Activated naive CD8-positive, alpha-beta T cell treated with anti-CD3 and anti-CD28 coated beads for 36 hours (primary cell): Measurements from ENCODE around the gene RBM6. TPM values are rescaled to one million over a fixed set of nuclear protein-coding genes. Genes with fewer than 3 reads are reported as not detected.
"Not testable (repeated sequence)": the region's sequence is repeated elsewhere in the genome, so short reads cannot be mapped to it uniquely, and the experiment has no call there.

Experiments used
- DNase-seq: peaks from one replicate; pipeline ENCODE4 v3.0.0; 2021
- H3K27ac Mint-ChIP-seq: one replicate; pipeline ENCODE4 v1.8.0; 2022; ENCODE audit warnings: mild to moderate bottlenecking, moderate library complexity, mixed read lengths
- H3K27me3 Mint-ChIP-seq: one replicate; pipeline ENCODE4 v1.8.0; 2022; ENCODE audit warnings: mild to moderate bottlenecking, mixed read lengths
- H3K36me3 Mint-ChIP-seq: one replicate; pipeline ENCODE4 v1.8.0; 2021; ENCODE audit warnings: mild to moderate bottlenecking, mixed read lengths
- H3K4me1 Mint-ChIP-seq: one replicate; pipeline ENCODE4 v1.8.0; 2021; ENCODE audit warnings: mixed read lengths
- H3K4me3 Mint-ChIP-seq: one replicate; pipeline ENCODE4 v1.8.0; 2022; ENCODE audit warnings: mild to moderate bottlenecking, moderate library complexity, mixed read lengths
- H3K9me3 Mint-ChIP-seq: one replicate; pipeline ENCODE4 v1.8.0; 2022; ENCODE audit warnings: mixed read lengths
- total RNA-seq, 2 experiments: library from RNA; stranded (reverse); gene quantifications; one replicate each; pipeline ENCODE4 v1.2.3, GENCODE V29; 2021

Gene RBM6, protein sequence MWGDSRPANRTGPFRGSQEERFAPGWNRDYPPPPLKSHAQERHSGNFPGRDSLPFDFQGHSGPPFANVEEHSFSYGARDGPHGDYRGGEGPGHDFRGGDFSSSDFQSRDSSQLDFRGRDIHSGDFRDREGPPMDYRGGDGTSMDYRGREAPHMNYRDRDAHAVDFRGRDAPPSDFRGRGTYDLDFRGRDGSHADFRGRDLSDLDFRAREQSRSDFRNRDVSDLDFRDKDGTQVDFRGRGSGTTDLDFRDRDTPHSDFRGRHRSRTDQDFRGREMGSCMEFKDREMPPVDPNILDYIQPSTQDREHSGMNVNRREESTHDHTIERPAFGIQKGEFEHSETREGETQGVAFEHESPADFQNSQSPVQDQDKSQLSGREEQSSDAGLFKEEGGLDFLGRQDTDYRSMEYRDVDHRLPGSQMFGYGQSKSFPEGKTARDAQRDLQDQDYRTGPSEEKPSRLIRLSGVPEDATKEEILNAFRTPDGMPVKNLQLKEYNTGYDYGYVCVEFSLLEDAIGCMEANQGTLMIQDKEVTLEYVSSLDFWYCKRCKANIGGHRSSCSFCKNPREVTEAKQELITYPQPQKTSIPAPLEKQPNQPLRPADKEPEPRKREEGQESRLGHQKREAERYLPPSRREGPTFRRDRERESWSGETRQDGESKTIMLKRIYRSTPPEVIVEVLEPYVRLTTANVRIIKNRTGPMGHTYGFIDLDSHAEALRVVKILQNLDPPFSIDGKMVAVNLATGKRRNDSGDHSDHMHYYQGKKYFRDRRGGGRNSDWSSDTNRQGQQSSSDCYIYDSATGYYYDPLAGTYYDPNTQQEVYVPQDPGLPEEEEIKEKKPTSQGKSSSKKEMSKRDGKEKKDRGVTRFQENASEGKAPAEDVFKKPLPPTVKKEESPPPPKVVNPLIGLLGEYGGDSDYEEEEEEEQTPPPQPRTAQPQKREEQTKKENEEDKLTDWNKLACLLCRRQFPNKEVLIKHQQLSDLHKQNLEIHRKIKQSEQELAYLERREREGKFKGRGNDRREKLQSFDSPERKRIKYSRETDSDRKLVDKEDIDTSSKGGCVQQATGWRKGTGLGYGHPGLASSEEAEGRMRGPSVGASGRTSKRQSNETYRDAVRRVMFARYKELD
- 10 to 100 TPM; 59.5 to 64.8 TPM for total RNA-seq

DNA sequence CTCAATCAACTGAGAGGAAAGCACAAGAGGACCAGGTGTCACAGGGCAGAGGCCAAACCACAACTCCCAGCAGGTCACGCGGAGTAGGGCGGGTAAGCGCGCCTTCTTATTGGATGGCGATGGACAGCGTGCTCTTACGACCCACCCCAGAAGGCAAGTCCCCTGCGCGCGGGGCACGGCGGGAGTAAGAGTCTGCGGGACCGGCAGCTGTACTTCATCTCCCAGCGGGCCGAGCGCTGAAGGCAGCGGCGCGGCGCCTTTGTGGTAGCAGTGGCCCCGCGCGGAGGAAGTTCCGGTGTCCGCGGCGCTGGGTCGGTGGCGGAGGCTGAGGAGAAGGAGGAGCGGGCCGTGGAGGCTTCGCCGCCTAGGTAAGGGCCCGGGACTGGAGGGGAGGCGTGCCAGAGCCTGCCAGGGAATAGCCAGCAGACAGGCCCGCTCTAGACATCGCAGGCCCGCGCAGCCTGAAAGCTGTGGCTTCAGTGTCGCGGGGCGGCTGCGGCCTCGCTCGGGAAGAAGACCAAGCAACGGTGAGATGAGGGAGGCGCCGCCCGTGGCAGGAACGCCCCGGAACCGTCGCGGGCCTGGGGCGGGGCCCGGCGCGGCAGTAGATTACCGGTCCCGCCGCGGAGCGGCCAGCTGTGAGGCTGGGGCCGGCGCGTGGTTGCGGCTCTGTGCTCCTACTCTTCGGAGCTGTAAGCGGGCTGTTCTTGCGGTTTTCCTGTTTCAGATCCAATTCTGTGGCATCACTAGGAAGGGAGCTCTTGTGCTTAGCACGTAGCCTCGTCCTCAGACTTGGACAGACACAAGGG lies at the start of gene RBM6:
TSS of gene RBM6 (plus strand) at position 293 of the 809 bp plus-strand sequence. CDS start 22,492 bp downstream, outside the sequence.
- Mint-ChIP-seq H3K9me3 (peaks cover 3% of the 10 kb centered on the region), H3K4me1 (peaks cover 8% of the 10 kb centered on the region), H3K36me3 (peaks cover 21% of the 10 kb centered on the region), H3K27ac (peak within 1 kb of the TSS; percentile 95), H3K27me3 (no peaks in the 10 kb centered on the region), H3K4me3 (peak within 1 kb of the TSS; percentile 95)
- DNase-seq, result peak; percentile 96

DNA sequence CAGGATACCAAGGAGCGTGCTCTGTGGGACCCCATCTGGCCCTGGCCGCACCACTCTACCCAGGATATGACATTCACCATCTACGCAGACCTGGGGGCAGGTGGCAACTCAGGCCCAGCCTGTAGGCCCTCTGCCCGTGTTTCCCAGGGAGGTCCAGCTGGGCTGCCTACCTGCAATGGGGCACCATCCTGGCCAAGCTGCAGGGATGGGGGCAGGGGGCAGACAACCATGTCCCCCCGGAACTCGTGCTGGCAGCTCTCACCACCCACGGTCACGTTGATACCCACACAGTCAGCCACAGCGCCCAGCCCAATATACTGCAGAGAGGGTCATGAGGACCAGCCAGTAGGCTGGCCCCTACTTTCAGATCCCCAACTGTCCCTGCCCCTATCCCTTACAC lies 44.2 kb upstream of the RBM6 start:
- no peaks in the 10 kb centered on the region for H3K36me3 Mint-ChIP-seq
- no peaks in the 10 kb centered on the region for H3K4me1 Mint-ChIP-seq
- no peak overlapping the region for H3K4me3 Mint-ChIP-seq
- no peak for DNase-seq
- H3K9me3 Mint-ChIP-seq, result no peaks in the 10 kb centered on the region
- no peak overlapping the region for H3K27ac Mint-ChIP-seq
- H3K27me3 Mint-ChIP-seq, result no peaks in the 10 kb centered on the region

DNA sequence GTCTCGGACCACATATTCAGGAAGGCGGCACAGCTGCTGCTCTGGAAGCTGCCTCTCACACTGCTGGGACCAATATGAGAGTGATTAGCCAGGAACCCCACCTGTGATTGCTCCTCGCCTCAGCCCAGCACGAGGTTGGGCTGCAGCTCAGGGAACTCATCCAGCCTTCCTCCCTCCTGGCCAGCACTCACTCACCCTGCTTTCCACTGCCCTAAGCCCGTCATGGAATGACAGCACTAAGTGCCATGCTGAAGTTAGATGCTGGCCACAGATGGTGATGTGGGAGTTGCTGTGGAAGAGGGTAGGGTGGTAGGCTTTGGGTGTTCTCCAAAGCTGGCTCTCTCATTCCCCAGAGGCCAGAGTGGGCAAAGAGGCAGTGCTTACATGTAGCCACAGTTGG lies 43.6 kb upstream of the RBM6 start:
- no peaks in the 10 kb centered on the region for H3K27me3 Mint-ChIP-seq
- no peaks in the 10 kb centered on the region for H3K9me3 Mint-ChIP-seq
- H3K27ac Mint-ChIP-seq, result no peak overlapping the region
- no peaks in the 10 kb centered on the region for H3K36me3 Mint-ChIP-seq
- no peaks in the 10 kb centered on the region for H3K4me1 Mint-ChIP-seq
- no peak for DNase-seq
- no peak overlapping the region for H3K4me3 Mint-ChIP-seq

DNA sequence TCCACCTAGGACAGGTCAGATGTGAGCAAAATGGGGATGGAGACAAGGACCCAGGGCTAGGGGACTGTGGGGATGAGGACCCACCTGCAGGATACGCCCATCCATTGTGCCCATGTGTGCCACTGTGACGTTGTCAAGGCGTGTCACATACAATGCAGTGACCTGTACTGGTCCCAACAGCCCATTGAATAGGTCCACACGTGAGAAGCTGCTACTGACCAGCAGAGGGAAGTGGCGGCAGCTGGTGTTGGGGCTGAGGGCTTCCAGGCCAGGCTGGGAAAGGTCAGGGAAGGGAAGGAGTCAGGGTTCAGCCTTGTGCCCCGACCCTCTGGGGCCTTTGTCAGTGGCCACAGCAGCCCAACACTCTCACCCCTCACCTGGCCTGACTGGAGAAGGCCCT lies 41.0 kb upstream of the RBM6 start:
- no peak for DNase-seq
- H3K27me3 Mint-ChIP-seq, result no peaks in the 10 kb centered on the region
- no peaks in the 10 kb centered on the region for H3K9me3 Mint-ChIP-seq
- no peaks in the 10 kb centered on the region for H3K36me3 Mint-ChIP-seq
- H3K4me3 Mint-ChIP-seq, result no peak overlapping the region
- no peak overlapping the region for H3K27ac Mint-ChIP-seq
- H3K4me1 Mint-ChIP-seq, result peaks cover 2% of the 10 kb centered on the region

DNA sequence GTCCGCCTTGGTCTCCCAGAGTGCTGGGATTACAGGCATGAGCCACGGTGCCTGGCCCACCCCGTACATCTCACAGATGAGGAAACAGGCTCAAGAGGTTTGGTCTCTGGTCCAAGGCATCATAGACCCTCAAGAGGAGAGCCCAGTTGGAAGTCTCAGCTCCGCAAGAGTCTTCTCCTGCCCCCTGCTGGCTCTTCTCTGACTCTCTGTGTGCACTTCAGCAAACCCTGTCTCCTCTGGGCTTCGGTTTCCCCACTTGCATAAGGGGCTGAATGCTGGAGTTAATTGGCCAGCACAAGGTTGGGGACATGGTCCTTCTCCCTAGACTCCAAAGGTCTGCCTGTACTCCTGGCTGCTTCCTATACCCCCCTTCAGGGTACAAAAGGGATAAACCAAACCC lies 40.1 kb upstream of the RBM6 start:
- Mint-ChIP-seq H3K27ac (no peak overlapping the region), H3K4me3 (no peak overlapping the region), H3K4me1 (peaks cover 5% of the 10 kb centered on the region)

DNA sequence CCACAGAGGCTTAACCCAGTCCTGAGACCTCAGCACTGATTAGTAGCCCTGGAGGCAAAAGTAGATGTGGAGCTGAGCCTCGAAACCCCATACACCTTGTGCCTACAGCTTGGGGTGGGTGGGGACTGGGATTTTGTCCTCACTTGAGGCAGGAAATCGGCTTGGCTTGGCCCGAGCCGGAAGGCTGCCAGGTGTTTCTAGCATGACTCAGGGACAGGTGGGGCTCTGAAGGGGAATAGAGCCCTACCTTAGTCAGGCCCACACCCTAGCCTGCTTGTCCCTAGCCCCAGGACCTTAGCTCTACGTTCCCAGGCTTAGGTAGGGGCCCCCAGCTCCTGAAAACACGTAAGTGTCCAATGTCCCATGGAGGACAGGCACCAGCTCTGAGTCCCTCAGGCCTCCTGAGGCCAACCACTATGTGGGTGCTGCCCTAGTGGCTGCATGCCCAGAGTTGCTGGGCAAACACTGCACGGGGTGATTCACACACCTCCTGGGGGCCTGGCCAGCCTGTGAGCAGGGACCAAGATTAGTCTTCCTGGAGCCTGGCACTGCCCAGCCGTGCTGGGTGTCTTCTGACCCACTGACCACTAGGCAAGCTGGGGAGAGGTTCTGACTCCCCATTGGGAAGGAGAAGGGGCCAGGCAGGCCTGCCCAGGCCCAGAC lies 39.3 kb upstream of the RBM6 start:
- H3K4me1 Mint-ChIP-seq, result peaks cover 6% of the 10 kb centered on the region
- no peaks in the 10 kb centered on the region for H3K36me3 Mint-ChIP-seq
- no peaks in the 10 kb centered on the region for H3K9me3 Mint-ChIP-seq
- H3K27ac Mint-ChIP-seq, result no peak overlapping the region
- no peaks in the 10 kb centered on the region for H3K27me3 Mint-ChIP-seq
- no peak for DNase-seq
- no peak overlapping the region for H3K4me3 Mint-ChIP-seq

More for the DNA sequence above, 40.1 kb upstream of the RBM6 start:
- Mint-ChIP-seq H3K27me3 (no peaks in the 10 kb centered on the region), H3K36me3 (no peaks in the 10 kb centered on the region), H3K9me3 (no peaks in the 10 kb centered on the region)
- DNase-seq, result no peak

DNA sequence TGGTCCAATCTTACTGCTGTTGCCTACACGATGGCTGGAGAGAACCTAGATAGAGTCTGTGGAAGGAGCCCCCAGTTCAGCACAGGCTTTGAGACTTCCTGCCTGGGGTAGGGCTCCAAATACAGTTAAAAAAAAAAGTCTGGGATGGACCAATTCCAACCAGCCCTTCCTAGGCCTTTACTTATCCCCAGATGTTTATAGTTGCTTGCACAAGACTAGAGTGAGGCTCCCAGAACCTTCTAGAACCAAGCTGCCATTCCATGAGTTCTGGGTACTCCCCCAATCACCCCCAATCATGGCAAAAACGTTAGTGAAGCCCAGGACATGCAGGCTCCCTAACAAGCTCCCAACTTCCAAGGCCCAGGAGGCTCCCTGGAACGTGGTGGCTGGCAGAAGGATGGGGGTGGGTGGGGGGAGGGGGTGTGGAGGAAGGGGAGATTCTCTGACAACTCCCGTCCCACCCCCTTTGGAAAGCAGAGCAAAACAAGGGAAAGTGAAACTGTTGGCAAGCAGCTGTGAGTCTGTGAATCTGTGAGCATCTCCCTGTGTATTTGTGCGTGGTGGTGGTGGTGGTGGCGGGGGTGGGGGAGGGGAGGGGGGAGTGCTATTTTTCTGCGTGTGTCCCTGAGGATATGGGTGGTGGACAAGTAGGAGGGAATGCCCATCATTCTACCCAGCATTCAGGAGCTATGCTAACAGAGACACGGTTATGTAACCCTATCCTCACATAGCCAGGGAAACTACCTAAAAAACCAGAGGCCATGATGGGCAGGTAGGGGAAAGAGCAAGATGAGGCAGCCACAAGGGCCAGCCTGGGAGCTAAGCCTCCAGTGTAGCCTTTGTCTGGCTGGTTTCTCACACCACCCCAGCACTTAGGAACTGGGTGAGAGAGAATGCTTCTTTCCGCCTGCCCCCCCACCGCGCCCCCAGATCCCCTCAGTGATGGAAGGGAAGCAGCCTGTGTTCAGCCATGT lies 38.3 kb upstream of the RBM6 start:
- Mint-ChIP-seq H3K36me3 (peaks cover 2% of the 10 kb centered on the region), H3K27ac (no peak overlapping the region), H3K4me3 (no peak overlapping the region), H3K9me3 (no peaks in the 10 kb centered on the region), H3K27me3 (no peaks in the 10 kb centered on the region), H3K4me1 (peaks cover 16% of the 10 kb centered on the region)
- no peak for DNase-seq

DNA sequence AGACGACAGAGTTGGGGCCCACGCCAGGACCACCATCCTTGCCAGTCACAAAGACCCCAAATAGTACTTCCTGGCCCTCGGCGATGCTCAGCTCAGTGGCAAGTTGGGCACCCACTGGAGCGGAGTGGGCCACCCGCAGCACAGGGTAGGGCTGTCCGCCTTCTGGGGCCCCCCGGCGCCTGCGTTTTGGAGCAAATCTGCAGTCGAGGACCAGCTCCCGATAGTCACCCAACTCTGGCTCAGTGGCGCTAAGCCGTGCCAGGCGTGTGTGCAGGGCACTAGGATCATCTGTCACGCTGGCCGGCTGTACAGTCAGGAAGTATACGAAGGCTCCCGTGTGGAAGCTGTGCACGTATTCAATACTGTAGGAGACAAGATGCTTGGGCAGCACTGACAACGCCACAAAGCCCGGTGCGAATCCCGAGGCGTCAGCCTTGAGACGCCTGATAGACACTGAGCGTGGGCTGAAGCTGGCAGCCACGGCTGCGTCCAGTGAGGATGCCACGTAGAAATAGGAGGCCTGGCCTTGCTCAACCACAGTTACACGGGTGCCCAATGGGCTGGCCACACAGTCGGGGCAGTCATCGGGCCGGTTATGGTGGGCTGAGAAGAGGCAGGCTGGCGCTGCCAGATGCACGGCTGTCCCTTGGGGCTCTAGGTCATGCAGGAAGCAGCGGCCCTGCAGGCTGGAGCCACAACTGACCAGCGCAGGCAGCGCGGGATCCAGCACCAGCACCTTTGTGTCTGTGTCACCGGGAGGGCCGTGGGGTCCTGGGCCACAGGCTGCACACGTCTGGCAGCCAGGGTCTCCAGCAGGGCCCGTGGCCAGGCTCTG lies 37.2 kb upstream of the RBM6 start:
- H3K9me3 Mint-ChIP-seq, result no peaks in the 10 kb centered on the region
- H3K4me3 Mint-ChIP-seq, result no peak overlapping the region

DNA sequence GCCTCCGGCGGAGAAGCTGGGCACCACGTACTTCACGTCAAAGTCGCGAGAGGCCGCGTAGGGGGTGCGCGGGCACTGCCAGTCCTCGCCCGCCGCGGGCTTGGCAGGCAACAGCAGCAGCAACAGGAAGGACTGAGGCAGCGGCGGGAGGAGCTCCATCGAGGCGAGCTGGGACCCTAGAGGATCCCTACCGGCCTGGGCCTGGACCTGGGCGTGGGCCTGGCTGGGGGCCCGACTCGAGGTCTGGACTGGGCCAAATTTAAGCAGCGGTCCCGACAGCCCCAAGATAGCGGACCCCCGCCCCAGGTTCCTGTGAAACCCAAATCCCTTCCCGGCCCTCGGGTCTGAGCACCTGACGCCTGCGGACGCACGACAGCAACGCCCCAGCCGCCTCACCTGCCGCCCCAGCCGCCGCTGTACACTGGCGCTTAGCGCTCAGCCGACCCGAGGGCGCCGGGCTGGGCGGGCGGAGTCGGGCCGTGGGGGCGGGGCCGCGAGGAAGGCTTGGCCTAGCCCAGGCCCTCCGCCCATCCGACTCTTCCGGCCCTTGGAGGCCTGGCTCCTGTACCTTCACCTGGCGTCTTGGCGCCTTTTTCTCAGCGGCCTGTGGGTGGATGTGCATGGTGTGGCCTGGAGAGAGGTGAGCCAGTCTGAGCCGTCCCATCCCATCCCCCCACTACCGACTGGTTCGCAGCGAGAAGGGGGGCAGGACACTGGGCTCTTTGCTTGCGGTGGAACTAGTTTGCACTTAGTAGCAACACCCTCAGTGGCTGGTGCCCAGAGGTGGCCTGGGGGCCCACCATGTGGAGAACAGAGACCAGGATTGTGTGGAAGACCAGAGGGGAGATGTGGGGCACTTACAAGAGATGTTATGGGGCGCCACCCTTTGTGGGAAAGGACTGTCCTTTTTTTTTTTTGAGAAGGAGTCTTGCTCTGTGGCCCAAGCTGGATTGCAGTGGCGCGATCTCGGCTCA lies 36.2 kb upstream of the RBM6 start, which contains the start of gene MST1R:
TSS of gene MST1R (minus strand) at position 423 of the 974 bp plus-strand sequence. CDS start at position 159, 264 bp downstream.
- peaks cover 17% of the 10 kb centered on the region for H3K4me1 Mint-ChIP-seq
- peak; percentile 94 for DNase-seq
- peak within 1 kb of the TSS; percentile 90 for H3K27ac Mint-ChIP-seq
- no peaks in the 10 kb centered on the region for H3K27me3 Mint-ChIP-seq
- H3K4me3 Mint-ChIP-seq, result peak within 1 kb of the TSS; percentile 89
- H3K36me3 Mint-ChIP-seq, result peaks cover 2% of the 10 kb centered on the region
- H3K9me3 Mint-ChIP-seq, result no peaks in the 10 kb centered on the region

More for the DNA sequence above, 37.2 kb upstream of the RBM6 start:
- Mint-ChIP-seq H3K27ac (no peak overlapping the region), H3K4me1 (peaks cover 17% of the 10 kb centered on the region), H3K27me3 (no peaks in the 10 kb centered on the region), H3K36me3 (peaks cover 2% of the 10 kb centered on the region)
- DNase-seq, result no peak

DNA sequence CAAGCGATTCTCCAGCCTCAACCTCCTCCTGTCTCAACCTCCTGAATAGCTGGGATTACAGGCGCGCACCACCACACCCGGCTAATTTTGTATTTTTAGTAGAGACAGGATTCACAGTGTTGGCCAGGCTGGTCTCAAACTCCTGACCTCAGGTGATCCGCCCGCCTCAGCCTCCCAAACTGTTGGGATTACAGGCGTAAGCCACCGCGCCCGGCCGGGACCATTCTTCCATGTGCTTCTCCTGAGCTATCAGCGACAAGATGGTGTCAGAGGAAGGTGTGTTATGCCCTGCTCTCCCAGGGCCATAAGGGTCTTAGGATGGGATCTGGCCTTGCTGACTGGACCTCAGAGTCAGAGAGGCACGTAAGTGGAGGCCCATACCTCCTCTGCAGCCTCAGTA lies 35.5 kb upstream of the RBM6 start:
- H3K27ac Mint-ChIP-seq, result peak overlapping the region; percentile 90
- H3K4me3 Mint-ChIP-seq, result peak overlapping the region; percentile 89
- not testable (repeated sequence) for H3K27me3 Mint-ChIP-seq, H3K36me3 Mint-ChIP-seq, DNase-seq, H3K9me3 Mint-ChIP-seq
- peaks cover 17% of the 10 kb centered on the region for H3K4me1 Mint-ChIP-seq

DNA sequence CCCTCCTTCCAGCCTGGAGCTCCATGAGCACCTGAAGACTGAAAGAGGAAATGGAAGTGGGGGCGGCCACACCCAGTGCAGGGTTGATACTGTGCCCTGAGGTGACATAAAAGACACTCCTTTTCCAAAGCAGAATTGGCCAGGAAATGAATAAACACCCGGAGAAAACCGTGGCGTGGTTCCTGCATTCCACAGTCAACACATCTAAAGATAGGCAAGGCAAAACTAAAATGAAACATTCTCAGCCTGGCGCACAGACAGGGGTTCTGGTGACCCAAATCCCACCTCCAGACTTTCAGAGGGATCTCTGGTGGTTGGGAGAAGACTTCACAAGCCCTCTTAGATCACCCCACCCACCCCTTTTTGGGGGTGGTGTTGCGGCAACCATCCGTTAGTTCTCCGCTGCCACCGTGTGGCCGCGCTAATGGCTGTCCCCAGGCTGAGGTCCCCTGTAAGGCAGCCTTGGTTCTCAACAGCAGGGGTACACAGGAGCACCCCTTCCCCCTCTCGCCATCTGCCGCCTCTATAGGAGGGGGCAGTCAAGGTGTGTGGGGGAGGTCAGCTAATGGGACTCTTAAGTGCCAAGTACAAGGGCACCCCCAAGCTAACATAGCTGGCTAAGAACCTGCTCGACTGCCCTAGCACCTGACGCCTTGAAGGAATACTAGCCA lies 33.7 kb upstream of the RBM6 start:
- Mint-ChIP-seq H3K4me3 (peak overlapping the region; percentile 32), H3K9me3 (no peaks in the 10 kb centered on the region), H3K27me3 (no peaks in the 10 kb centered on the region), H3K4me1 (peaks cover 17% of the 10 kb centered on the region), H3K36me3 (peaks cover 4% of the 10 kb centered on the region), H3K27ac (peak overlapping the region; percentile 56)
- DNase-seq, result peak; percentile 59
